Esophagus squamous epithelium (tissue), 5 donors: ENCODE measurements around the gene DCP2. TPM values are rescaled to one million over a fixed set of nuclear protein-coding genes. Genes with fewer than 3 reads are reported as not detected.

ENCODE experiments used
- DNase-seq: peaks from one replicate; lab custom pipeline; 2025; lab: John Stamatoyannopoulos, UW
- H3K27ac ChIP-seq, 4 donors: fragments of 200-600 bp; sonication (generic); one replicate each; pipeline ENCODE4 v1.5.1; 2016 to 2019; ENCODE audit warnings: mild to moderate bottlenecking in 1 of 4
- H3K27me3 ChIP-seq, 4 donors: fragments of 200-600 bp; sonication (generic); 1 replicate in 3 of 4; 2 replicates in 1 of 4; pipeline versions ENCODE4 v1.5.1 to v1.6.0; 2017 to 2021; ENCODE audit warnings: antibody characterized with exemption in 1 of 4
- H3K36me3 ChIP-seq, 3 donors: fragments of 200-600 bp; sonication (generic); one replicate each; pipeline ENCODE4 v1.5.1; 2016 to 2019
- H3K4me1 ChIP-seq, 3 donors: fragments of 200-600 bp; sonication (generic); one replicate each; pipeline ENCODE4 v1.5.1; 2017 to 2019
- H3K4me3 ChIP-seq, 4 donors: fragments of 200-600 bp; sonication (generic); 1 replicate in 3 of 4; 2 replicates in 1 of 4; pipeline ENCODE4 v1.5.1; 2016 to 2019; ENCODE audit warnings: mild to moderate bottlenecking in 2 of 4, moderate library complexity in 1 of 4
- H3K9me3 ChIP-seq, 3 donors: fragments of 200-600 bp; sonication (generic); one replicate each; pipeline ENCODE4 v1.5.1; 2016 to 2019
- CTCF ChIP-seq, 6 experiments: fragments of 450-650 bp in 4 of 6; fragments of 200-600 bp in 2 of 6; sonication (generic) in 2 of 6; IDR thresholded peaks; one replicate each; pipeline ENCODE4 v1.5.1; 2016 to 2019; ENCODE audit warnings: antibody characterized with exemption in 6 of 6, mild to moderate bottlenecking in 4 of 6, moderate library complexity in 4 of 6
- POLR2A ChIP-seq, 4 donors: fragments of 450-650 bp; IDR thresholded peaks; one replicate each; pipeline ENCODE4 v1.6.1; 2017; ENCODE audit warnings: antibody characterized with exemption in 4 of 4, mild to moderate bottlenecking in 4 of 4, moderate library complexity in 3 of 4
- WGBS, 2 donors: methylation state at CpG; one replicate each; pipeline ENCODE4 v1.1.5; 2018; 5-methylcytosine and 5-hydroxymethylcytosine counted together
- intact Hi-C: fragments of 100-400 bp; cut with DNase I; formaldehyde crosslinking; loops from one replicate; pipeline ENCODE4 v1.15.0; 2022
- total RNA-seq, 4 donors: library from RNA; depleted of rRNA; stranded (reverse); fragments of >200 nt; gene quantifications; one replicate each; pipeline ENCODE4 v1.1.0, GENCODE V29; 2016
- donor health status: DM: yes; HTN: yes; CAD: no.

The DCP2 gene
- total RNA-seq, 4 donors from 2014 or later, result 9.0 to 24.9 (median 17.4) TPM

DNA sequence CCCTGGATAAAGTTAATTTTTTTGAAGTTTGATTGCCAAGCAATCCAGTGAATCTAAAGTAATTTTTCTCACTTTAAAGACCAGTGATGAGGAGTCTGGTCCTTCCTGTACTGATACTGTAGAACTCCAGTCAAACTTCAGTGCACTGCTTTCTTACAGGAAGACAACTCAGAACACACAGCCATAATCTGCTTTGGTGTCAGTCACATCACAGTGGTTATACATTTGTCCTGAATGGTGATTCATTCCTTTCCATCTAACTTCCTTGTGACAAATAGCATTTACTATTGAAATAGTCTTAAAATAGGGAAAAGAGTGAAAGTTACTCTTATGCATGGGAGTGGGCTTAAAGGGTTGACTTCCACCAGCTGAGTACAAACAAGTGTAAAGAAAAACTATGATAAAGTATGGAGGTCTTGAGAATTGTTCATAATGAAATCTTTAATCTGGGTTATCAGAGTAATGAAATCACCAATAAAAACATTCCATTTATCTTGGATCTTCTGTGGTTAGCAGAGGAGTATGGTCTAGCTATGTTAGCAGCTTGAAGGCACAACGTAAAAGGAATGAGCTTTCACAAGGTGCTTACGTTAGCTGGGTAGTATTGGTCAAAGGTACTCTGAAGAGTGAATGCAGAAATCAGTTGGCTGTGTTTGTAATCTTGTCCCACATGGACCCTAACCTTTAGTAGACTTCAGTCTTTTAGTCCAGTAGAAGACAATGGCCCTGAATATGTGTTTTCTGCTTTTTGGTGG is 41.5 kb downstream of the DCP2 start:
- intact Hi-C loops, result no loop called here
- 91 to 100% methylated on average over 2 of the region's 2 CpGs for WGBS, 2 donors
- H3K4me1 ChIP-seq, result peaks cover 0 to 10% (median 0%) of the 10 kb centered on the region in 3 donors
- TF ChIP-seq POLR2A (IDR thresholded peaks at IDR 0.05), result no peak
- TF ChIP-seq CTCF (IDR thresholded peaks at IDR 0.05), result no peak
- no peaks in the 10 kb centered on the region for H3K27me3 ChIP-seq
- no peak overlapping the region for H3K27ac ChIP-seq
- DNase-seq, result no peak
- H3K4me3 ChIP-seq, result no peak overlapping the region
- H3K36me3 ChIP-seq, result peaks cover 0 to 79% (median 13%) of the 10 kb centered on the region in 3 donors
- no peaks in the 10 kb centered on the region for H3K9me3 ChIP-seq

- TF ChIP-seq POLR2A (IDR thresholded peaks at IDR 0.05) (no peak), CTCF (IDR thresholded peaks at IDR 0.05) (no peak)
- WGBS, 2 donors, result 73 to 77% methylated on average over 7 to 11 of the region's 11 CpGs
- Histone ChIP-seq H3K27ac (no peak overlapping the region), H3K4me3 (no peak overlapping the region), H3K9me3 (no peaks in the 10 kb centered on the region), H3K27me3 (no peaks in the 10 kb centered on the region), H3K36me3 (peaks cover 0 to 81% (median 8%) of the 10 kb centered on the region in 3 donors), H3K4me1 (peaks cover 0 to 10% (median 0%) of the 10 kb centered on the region in 3 donors)
- no peak for DNase-seq
- intact Hi-C loops, result no loop called here
Measured at GRCh38 chr5:113020461-113021273, 44.1 kb downstream of the DCP2 start.

GRCh38 chr5:113022661-113023060 is 46.1 kb downstream of the DCP2 start:
- DNase-seq, result no peak
- Histone ChIP-seq H3K27me3 (no peaks in the 10 kb centered on the region), H3K27ac (peak overlapping the region in 1 of 4 donors; percentile 40), H3K4me1 (peaks cover 0 to 10% (median 0%) of the 10 kb centered on the region in 3 donors), H3K9me3 (no peaks in the 10 kb centered on the region), H3K36me3 (peaks cover 0 to 86% (median 19%) of the 10 kb centered on the region in 3 donors), H3K4me3 (no peak overlapping the region)
- no peak for TF ChIP-seq POLR2A (IDR thresholded peaks at IDR 0.05)
- TF ChIP-seq CTCF (IDR thresholded peaks at IDR 0.05), result no peak
- intact Hi-C loops, result no loop called here
- 47 to 73% methylated on average over 2 of the region's 2 CpGs for WGBS, 2 donors

DNA sequence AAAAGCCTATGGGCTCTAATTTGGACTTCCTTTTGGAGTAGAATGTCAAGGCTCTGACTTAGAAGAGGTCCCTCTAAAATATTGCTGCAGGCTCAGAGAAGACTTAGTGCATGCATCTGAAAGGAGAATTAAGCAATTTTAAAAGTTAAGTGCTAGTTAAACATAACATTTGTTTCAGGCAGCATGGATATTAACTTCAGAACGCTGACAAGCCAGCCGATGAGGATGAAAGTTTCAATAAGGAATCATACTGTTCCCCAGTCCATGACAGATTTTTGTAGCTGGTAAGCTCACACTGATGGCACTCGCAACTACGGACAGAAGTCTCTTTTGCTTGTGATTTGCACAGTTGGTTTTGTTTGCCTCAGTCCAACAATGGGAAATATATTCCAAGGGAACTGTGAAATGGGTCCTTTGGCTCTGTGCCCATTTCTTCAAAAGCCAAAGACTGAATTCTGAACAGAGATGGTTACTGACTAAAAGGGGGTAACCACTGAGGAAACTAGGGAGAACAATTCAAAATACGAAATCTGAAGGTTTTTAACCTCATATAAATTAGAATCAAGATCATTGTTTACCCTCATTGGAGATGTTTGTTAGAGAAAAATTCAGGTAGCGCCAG is 47.6 kb downstream of the DCP2 start:
- WGBS, 2 donors, result 76 to 83% methylated on average over 5 to 6 of the region's 6 CpGs
- Histone ChIP-seq H3K4me1 (peaks cover 0 to 10% (median 0%) of the 10 kb centered on the region in 3 donors), H3K27me3 (no peaks in the 10 kb centered on the region), H3K9me3 (no peaks in the 10 kb centered on the region), H3K36me3 (peaks cover 0 to 90% (median 22%) of the 10 kb centered on the region in 3 donors), H3K4me3 (no peak overlapping the region), H3K27ac (no peak overlapping the region)
- no peak for DNase-seq
- intact Hi-C loops, result no loop called here
- no peak for TF ChIP-seq POLR2A (IDR thresholded peaks at IDR 0.05)
- no peak for TF ChIP-seq CTCF (IDR thresholded peaks at IDR 0.05)
